ENCODE data around the gene UBA3. TPM values are rescaled to one million over a fixed set of nuclear protein-coding genes. Genes with fewer than 3 reads are reported as not detected.

The UBA3 gene
- total RNA-seq, 6 donors from 2014 or later: 36.8 to 71.9 (median 50.5) TPM

DNA sequence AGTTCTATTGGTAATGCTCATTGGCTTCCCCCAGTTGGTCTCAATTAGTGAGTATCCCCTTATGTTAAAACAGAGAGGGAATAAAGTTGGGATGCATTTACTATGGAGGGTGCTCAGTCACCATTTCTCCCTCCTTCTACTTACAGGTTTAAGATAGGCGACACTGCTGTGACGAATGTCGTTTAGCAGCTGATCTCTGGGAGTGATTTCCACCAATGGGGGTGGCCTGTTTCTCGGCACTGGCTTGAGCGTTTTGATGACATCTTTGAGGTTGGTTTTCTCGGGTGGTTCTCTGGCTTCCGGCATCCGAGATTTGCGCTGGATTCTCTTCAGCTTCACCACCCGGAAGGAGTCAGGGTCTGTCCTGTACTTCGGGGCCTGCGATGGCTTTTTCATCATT, 38.4 kb upstream of the UBA3 start:
- H3K27ac ChIP-seq: no peak overlapping the region
- no peak for ATAC-seq (ENCODE audit: low FRiP score in 2 of 2)
- no peak for DNase-seq
- TF ChIP-seq POLR2AphosphoS5 (IDR thresholded peaks at IDR 0.05) (no peak), POLR2A (IDR thresholded peaks at IDR 0.05) (no peak), EP300 (IDR thresholded peaks at IDR 0.05) (no peak)
- TF ChIP-seq, protein P1, sequence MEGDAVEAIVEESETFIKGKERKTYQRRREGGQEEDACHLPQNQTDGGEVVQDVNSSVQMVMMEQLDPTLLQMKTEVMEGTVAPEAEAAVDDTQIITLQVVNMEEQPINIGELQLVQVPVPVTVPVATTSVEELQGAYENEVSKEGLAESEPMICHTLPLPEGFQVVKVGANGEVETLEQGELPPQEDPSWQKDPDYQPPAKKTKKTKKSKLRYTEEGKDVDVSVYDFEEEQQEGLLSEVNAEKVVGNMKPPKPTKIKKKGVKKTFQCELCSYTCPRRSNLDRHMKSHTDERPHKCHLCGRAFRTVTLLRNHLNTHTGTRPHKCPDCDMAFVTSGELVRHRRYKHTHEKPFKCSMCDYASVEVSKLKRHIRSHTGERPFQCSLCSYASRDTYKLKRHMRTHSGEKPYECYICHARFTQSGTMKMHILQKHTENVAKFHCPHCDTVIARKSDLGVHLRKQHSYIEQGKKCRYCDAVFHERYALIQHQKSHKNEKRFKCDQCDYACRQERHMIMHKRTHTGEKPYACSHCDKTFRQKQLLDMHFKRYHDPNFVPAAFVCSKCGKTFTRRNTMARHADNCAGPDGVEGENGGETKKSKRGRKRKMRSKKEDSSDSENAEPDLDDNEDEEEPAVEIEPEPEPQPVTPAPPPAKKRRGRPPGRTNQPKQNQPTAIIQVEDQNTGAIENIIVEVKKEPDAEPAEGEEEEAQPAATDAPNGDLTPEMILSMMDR (IDR thresholded peaks at IDR 0.05): no peak
- H3K9me3 ChIP-seq: no peaks in the 10 kb centered on the region
- peaks cover 0 to 12% (median 2%) of the 10 kb centered on the region in 4 donors for H3K4me1 ChIP-seq
- H3K36me3 ChIP-seq: no peaks in the 10 kb centered on the region
- 95 to 96% methylated on average over 11 to 12 of the region's 12 CpGs for WGBS, 2 donors
- H3K4me3 ChIP-seq: no peak overlapping the region
- H3K27me3 ChIP-seq: no peaks in the 10 kb centered on the region

DNA sequence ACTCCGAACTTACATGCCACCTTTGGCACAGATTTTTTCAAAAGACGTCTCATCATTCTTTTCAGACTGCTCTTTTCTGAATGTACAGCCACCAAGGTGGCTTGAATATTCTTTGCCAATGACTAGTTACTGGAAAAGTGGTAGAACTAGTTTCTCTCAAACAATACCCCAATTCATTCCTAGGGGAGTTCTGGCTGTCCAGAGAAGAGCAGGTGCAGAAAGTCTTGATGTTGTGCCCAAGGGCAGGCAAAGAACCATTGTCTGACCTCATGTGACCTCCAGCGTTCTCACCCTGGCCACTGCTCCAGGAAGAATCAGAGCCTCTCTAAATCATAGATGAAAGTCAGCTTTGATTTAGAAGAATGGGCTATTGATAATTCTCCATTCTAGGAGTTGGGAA, 36.7 kb upstream of the UBA3 start:
- 71 to 81% methylated on average over 3 of the region's 3 CpGs for WGBS, 2 donors
- DNase-seq (no peak), ATAC-seq (ENCODE audit: low FRiP score in 2 of 2) (no peak)
- no peaks in the 10 kb centered on the region for H3K27me3 ChIP-seq
- no peak overlapping the region for H3K27ac ChIP-seq
- H3K36me3 ChIP-seq: no peaks in the 10 kb centered on the region
- TF ChIP-seq POLR2AphosphoS5 (IDR thresholded peaks at IDR 0.05) (no peak), EP300 (IDR thresholded peaks at IDR 0.05) (no peak), POLR2A (IDR thresholded peaks at IDR 0.05) (no peak)
- TF ChIP-seq, protein P1 (IDR thresholded peaks at IDR 0.05): no peak
- H3K9me3 ChIP-seq: no peaks in the 10 kb centered on the region
- peaks cover 0 to 11% (median 2%) of the 10 kb centered on the region in 4 donors for H3K4me1 ChIP-seq
- H3K4me3 ChIP-seq: no peak overlapping the region

DNA sequence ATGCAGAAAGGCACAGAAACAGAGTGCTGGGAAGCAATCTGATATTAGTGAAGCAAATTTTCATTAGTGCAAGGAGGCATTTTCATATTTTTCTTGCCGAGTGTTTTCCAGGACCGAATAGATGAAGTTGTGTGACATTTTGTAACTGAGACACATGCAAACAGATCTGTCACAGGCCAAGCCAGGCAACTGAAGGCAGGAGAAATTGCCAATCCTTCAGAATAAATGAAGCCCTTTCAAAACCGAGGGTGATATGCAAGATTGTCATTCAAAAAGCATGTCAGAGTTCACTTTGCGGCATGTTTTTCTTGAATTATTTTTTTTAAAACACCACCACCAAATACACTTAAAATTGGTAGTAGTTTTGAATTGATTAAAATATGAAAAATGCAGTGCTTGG, 36.0 kb upstream of the UBA3 start:
- Histone ChIP-seq H3K36me3 (no peaks in the 10 kb centered on the region), H3K4me3 (no peak overlapping the region), H3K9me3 (no peaks in the 10 kb centered on the region), H3K4me1 (peaks cover 0 to 5% (median under 1%) of the 10 kb centered on the region in 4 donors), H3K27me3 (no peaks in the 10 kb centered on the region), H3K27ac (no peak overlapping the region)
- 79 to 84% methylated on average over 4 of the region's 4 CpGs for WGBS, 2 donors
- DNase-seq (no peak), ATAC-seq (ENCODE audit: low FRiP score in 2 of 2) (no peak)
- no peak for TF ChIP-seq POLR2AphosphoS5 (IDR thresholded peaks at IDR 0.05)
- TF ChIP-seq, protein P1 (IDR thresholded peaks at IDR 0.05): no peak
- no peak for TF ChIP-seq EP300 (IDR thresholded peaks at IDR 0.05)
- no peak for TF ChIP-seq POLR2A (IDR thresholded peaks at IDR 0.05)

DNA sequence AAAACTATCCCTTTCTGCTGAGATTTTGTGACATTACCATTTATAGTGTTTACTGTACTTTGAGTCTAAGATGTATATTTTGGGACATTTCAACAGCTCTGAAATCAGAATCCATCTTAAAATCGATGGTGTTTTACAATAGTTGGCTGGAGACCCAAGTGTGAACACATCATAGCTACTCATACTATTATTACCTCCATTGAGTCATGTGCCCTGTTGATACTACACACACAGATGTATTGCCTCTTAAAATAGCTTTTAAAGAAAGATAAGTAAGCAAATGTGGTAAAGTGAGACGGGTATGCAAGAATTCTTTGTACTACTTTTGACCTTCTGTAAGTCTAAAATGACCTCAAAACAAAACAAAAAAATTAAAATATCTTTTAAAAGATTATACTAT, 35.6 kb upstream of the UBA3 start:
- TF ChIP-seq POLR2AphosphoS5 (IDR thresholded peaks at IDR 0.05) (no peak), EP300 (IDR thresholded peaks at IDR 0.05) (no peak), POLR2A (IDR thresholded peaks at IDR 0.05) (no peak)
- TF ChIP-seq, protein P1 (IDR thresholded peaks at IDR 0.05): no peak
- no peaks in the 10 kb centered on the region for H3K9me3 ChIP-seq
- DNase-seq: no peak
- no peak overlapping the region for H3K27ac ChIP-seq
- peaks cover 0 to 2% (median 0%) of the 10 kb centered on the region in 4 donors for H3K4me1 ChIP-seq
- no peaks in the 10 kb centered on the region for H3K36me3 ChIP-seq
- no peaks in the 10 kb centered on the region for H3K27me3 ChIP-seq
- no peak for ATAC-seq (ENCODE audit: low FRiP score in 2 of 2)
- WGBS, 2 donors: 54 to 55% methylated on average over 2 of the region's 2 CpGs
- H3K4me3 ChIP-seq: no peak overlapping the region

DNA sequence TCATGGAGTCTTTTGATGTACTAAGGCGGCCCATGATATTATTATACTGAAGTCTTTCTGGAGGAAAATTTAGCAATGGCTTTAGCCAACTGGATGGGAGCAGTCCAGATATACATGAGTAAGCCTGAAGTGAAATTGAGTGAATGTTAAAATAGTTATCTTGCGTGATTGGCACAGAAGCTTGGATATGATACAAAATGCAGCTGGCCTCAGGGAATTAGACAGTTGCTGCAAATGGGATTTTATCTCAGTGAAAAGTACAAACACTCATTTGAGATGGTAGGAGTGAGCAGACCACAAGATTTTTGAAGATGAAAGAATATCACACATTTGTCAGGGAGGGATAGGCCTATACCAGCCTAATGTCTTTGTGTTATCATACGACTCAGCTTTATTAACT, 33.4 kb upstream of the UBA3 start:
- Histone ChIP-seq H3K9me3 (no peaks in the 10 kb centered on the region), H3K27me3 (no peaks in the 10 kb centered on the region), H3K36me3 (no peaks in the 10 kb centered on the region), H3K4me1 (peaks cover 0 to 2% (median 0%) of the 10 kb centered on the region in 4 donors), H3K27ac (no peak overlapping the region), H3K4me3 (no peak overlapping the region)
- DNase-seq (no peak), ATAC-seq (ENCODE audit: low FRiP score in 2 of 2) (no peak)
- TF ChIP-seq POLR2A (IDR thresholded peaks at IDR 0.05): no peak
- TF ChIP-seq, protein P1 (IDR thresholded peaks at IDR 0.05): no peak
- no peak for TF ChIP-seq EP300 (IDR thresholded peaks at IDR 0.05)
- TF ChIP-seq POLR2AphosphoS5 (IDR thresholded peaks at IDR 0.05): no peak
- 79 to 87% methylated on average over 3 of the region's 3 CpGs for WGBS, 2 donors
